Measurements from ENCODE around the gene PLD5.

Gene PLD5

GRCh38 chr1:242454262-242455051 lies 70.0 kb downstream of the PLD5 start:
- TF ChIP-seq Cebpa-rat (IDR thresholded peaks at IDR 0.05): no peak
- no peaks in the 10 kb centered on the region for H3K4me1 ChIP-seq
- no peak overlapping the region for H3K27ac ChIP-seq
- no peaks in the 10 kb centered on the region for H3K36me3 ChIP-seq
- no peaks in the 10 kb centered on the region for H3K27me3 ChIP-seq
- no peaks in the 10 kb centered on the region for H3K9me3 ChIP-seq
- H4K20me1 ChIP-seq: no peaks in the 10 kb centered on the region
- H3K4me3 ChIP-seq: no peak overlapping the region
- no peak overlapping the region for H3K9ac ChIP-seq
- no peak overlapping the region for H3K4me2 ChIP-seq

DNA sequence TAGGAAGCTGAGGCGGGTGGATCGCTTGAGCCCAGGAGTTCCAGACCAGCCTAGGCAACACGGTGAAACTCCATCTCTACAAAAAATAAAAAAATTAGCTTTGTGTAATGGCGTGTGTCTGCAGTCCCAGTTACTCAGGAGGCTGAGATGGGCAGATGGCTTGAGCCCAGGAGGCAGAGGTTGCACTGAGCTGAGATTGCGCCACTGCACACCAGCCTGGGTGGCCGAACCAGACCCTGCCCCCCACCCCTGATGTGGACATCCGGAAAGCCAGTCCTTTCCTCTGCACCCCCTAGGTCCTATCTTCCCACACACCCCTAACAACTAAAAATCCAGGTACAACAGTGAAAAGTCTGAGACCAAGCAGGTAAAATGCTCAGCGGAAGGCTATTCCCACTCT lies 71.9 kb downstream of the PLD5 start:
- H3K4me3 ChIP-seq: no peak overlapping the region
- no peak overlapping the region for H3K4me2 ChIP-seq
- H3K36me3 ChIP-seq: no peaks in the 10 kb centered on the region
- H4K20me1 ChIP-seq: no peaks in the 10 kb centered on the region
- H3K9me3 ChIP-seq: no peaks in the 10 kb centered on the region
- no peaks in the 10 kb centered on the region for H3K4me1 ChIP-seq
- no peak for TF ChIP-seq Cebpa-rat (IDR thresholded peaks at IDR 0.05)
- no peak overlapping the region for H3K27ac ChIP-seq
- no peaks in the 10 kb centered on the region for H3K27me3 ChIP-seq
- no peak overlapping the region for H3K9ac ChIP-seq

DNA sequence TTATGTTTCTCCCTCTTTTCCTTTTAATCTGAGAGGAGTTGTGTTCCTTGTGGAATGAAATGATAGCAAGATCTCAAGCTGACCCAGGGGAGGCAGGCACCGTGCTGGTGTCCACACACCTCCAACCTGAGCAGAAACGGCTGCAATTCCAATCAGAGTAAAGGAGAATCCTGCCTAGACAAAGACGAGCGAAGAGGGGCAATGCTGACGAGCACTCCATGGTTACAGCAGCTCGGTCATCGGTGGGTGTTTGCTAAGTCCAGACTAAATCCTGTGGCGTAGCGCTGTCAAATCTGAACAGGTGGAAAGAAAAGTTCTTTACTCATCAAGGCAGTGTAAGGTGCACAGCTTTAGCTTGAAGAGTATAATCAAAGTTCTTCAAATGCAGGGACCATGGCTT lies 74.8 kb downstream of the PLD5 start:
- Histone ChIP-seq H3K36me3 (no peaks in the 10 kb centered on the region), H3K9me3 (no peaks in the 10 kb centered on the region), H4K20me1 (no peaks in the 10 kb centered on the region), H3K4me3 (no peak overlapping the region), H3K27ac (no peak overlapping the region), H3K9ac (no peak overlapping the region), H3K27me3 (no peaks in the 10 kb centered on the region), H3K4me2 (no peak overlapping the region), H3K4me1 (no peaks in the 10 kb centered on the region)
- TF ChIP-seq Cebpa-rat (IDR thresholded peaks at IDR 0.05): no peak

DNA sequence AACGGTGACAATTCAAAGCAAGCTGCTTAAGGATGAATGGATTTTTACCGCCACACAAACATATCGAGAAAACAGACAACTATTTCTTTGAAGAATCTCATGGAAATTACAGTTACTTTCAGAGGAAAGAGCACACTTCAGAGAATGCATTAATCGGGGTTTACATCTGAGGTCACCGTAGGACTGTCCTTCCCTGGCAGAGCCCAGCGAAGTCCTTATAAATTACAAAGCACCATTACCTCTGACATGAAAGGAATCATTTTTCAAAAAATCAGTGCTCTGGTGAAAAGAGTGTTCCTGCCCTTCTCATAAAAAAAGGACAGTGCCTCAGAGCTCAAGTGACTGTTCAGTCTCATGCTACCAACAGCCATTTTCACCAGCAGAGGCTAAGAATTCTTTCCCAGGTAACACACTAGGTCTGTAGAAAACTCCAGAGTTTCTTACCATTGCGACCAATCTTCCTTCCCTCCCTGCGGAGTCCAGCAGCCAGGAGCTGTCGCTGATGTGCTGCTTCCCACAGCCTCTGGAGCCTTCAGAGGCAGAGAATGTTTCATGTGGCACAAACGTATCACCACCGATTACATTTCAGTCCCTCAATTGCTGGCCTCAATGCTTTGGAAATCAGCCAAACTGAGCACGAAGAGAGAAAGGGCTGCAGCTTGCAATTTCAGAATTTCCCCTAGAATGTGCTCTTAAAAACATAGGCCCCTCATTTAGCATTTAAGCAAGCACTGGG lies 75.4 kb downstream of the PLD5 start:
- Histone ChIP-seq H3K27me3 (no peaks in the 10 kb centered on the region), H3K27ac (no peak overlapping the region), H4K20me1 (no peaks in the 10 kb centered on the region), H3K9me3 (no peaks in the 10 kb centered on the region), H3K4me2 (no peak overlapping the region), H3K4me3 (no peak overlapping the region), H3K9ac (no peak overlapping the region), H3K36me3 (no peaks in the 10 kb centered on the region), H3K4me1 (no peaks in the 10 kb centered on the region)
- TF ChIP-seq Cebpa-rat (IDR thresholded peaks at IDR 0.05): no peak

GRCh38 chr1:242447689-242448088 lies 76.8 kb downstream of the PLD5 start:
- H3K36me3 ChIP-seq: no peaks in the 10 kb centered on the region
- no peak for TF ChIP-seq Cebpa-rat (IDR thresholded peaks at IDR 0.05)
- H3K4me1 ChIP-seq: no peaks in the 10 kb centered on the region
- H3K9ac ChIP-seq: no peak overlapping the region
- no peaks in the 10 kb centered on the region for H3K27me3 ChIP-seq
- H3K4me2 ChIP-seq: no peak overlapping the region
- H3K9me3 ChIP-seq: no peaks in the 10 kb centered on the region
- H3K27ac ChIP-seq: no peak overlapping the region
- no peaks in the 10 kb centered on the region for H4K20me1 ChIP-seq
- no peak overlapping the region for H3K4me3 ChIP-seq

DNA sequence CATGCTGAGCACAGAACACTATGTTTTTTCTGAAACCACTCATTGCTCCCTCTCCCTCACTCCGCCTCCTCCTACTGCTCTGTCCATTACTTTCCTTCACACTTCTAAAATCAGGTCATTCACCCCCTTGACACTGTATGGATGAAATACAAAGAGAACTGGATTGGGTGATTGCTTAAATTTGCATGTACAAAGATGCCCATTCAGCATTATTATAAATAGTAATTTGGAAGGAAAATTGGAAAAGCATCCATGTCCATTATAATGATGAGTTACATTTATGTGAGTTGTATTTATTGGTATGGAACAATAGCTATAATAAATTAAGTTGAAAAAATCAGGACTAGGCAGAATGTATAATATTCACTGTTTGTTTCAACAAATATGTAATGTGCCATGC lies 83.7 kb downstream of the PLD5 start:
- Histone ChIP-seq H3K36me3 (no peaks in the 10 kb centered on the region), H3K4me1 (no peaks in the 10 kb centered on the region), H3K9me3 (no peaks in the 10 kb centered on the region), H3K4me2 (no peak overlapping the region), H3K4me3 (no peak overlapping the region), H3K9ac (no peak overlapping the region), H3K27ac (no peak overlapping the region), H3K27me3 (no peaks in the 10 kb centered on the region), H4K20me1 (no peaks in the 10 kb centered on the region)
- no peak for TF ChIP-seq Cebpa-rat (IDR thresholded peaks at IDR 0.05)

DNA sequence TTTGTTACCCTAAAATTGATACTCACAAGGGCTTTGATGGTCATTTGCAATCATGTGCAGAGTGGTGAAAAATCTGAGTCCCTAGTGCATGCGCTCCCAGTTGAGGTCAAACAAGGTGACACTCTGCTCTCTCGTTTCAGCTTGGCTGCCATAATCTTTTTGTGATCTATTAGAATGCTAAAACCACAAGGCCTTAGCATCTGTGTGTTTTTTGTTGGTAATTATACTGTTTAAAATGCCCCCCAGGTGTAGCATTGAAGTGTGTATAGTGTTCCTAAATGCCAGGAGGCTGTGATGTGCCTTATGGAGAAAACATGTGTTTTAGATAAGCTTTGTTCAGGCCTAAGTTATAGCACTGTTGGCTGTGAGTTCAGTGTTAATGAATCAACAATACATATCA lies 89.3 kb downstream of the PLD5 start:
- no peaks in the 10 kb centered on the region for H3K4me1 ChIP-seq
- no peaks in the 10 kb centered on the region for H4K20me1 ChIP-seq
- no peak for TF ChIP-seq Cebpa-rat (IDR thresholded peaks at IDR 0.05)
- H3K27me3 ChIP-seq: no peaks in the 10 kb centered on the region
- no peak overlapping the region for H3K9ac ChIP-seq
- no peak overlapping the region for H3K4me2 ChIP-seq
- no peak overlapping the region for H3K4me3 ChIP-seq
- H3K27ac ChIP-seq: no peak overlapping the region
- no peaks in the 10 kb centered on the region for H3K9me3 ChIP-seq
- H3K36me3 ChIP-seq: no peaks in the 10 kb centered on the region

DNA sequence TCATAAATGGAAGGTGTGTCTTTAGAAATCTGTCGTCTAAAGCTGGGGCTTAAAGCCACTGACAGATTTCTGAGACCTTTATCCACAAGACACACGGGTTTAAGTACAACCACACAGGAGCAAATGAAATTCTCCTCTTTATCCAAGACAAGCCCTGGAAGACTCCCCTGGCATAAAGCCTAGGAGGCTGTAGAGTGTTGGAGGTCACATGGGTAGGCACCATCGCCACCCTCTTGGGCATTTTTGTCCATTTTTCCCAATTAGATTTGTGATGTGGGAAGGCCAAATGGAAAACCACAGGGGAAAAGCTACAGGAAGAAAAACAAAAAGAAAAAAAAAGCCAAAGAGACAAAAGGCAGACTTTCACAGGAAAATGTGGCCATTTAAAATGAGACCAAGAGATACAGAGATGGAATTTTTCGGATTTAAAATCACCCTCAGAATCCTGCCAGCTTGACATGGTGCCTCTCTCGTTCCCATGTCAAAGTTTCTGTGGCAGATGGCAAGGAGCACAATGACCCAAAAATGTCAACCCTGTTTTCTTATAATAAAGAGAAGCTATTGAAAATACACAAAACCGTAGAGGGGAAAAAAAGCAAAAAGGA lies 91.9 kb downstream of the PLD5 start:
- no peak for TF ChIP-seq Cebpa-rat (IDR thresholded peaks at IDR 0.05)
- H3K9ac ChIP-seq: no peak overlapping the region

GRCh38 chr1:242431786-242432185 lies 92.7 kb downstream of the PLD5 start:
- Histone ChIP-seq H3K36me3 (no peaks in the 10 kb centered on the region), H3K9ac (no peak overlapping the region), H3K27me3 (no peaks in the 10 kb centered on the region), H3K27ac (no peak overlapping the region), H3K4me1 (no peaks in the 10 kb centered on the region), H3K4me2 (no peak overlapping the region), H3K9me3 (no peaks in the 10 kb centered on the region), H4K20me1 (no peaks in the 10 kb centered on the region), H3K4me3 (no peak overlapping the region)
- no peak for TF ChIP-seq Cebpa-rat (IDR thresholded peaks at IDR 0.05)

More for the DNA sequence above, 91.9 kb downstream of the PLD5 start:
- Histone ChIP-seq H3K36me3 (no peaks in the 10 kb centered on the region), H3K4me3 (no peak overlapping the region), H3K27me3 (no peaks in the 10 kb centered on the region), H3K9me3 (no peaks in the 10 kb centered on the region), H3K4me2 (no peak overlapping the region), H3K4me1 (no peaks in the 10 kb centered on the region), H4K20me1 (no peaks in the 10 kb centered on the region), H3K27ac (no peak overlapping the region)

DNA sequence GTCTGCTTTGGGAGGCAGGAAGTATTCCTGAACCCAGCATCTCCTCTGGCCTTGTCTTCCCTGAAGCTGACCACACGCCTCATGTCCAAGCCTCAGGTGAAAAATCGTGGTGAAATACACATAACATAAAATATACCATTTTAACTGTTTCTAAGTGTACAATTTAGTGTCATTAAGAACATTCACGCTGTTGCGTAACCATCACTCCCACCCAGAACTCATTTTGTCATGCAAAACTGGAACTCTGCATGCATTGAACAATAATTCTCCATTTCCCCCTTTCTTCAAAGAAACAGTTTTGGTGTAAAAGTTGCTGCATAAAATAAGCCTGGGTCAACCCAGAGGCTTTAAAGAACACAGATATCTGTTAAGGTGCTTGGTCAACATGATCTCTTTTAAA lies 93.5 kb downstream of the PLD5 start:
- peak; percentile 29; the same call in 1 of the 2 replicates for TF ChIP-seq Cebpa-rat (IDR thresholded peaks at IDR 0.05)
- Histone ChIP-seq H3K27me3 (no peaks in the 10 kb centered on the region), H3K9me3 (no peaks in the 10 kb centered on the region), H3K27ac (no peak overlapping the region), H3K4me2 (no peak overlapping the region), H3K9ac (no peak overlapping the region), H3K4me3 (no peak overlapping the region), H3K36me3 (no peaks in the 10 kb centered on the region), H4K20me1 (no peaks in the 10 kb centered on the region), H3K4me1 (no peaks in the 10 kb centered on the region)
